ENCODE results near the gene SRCAP. TPM values are rescaled to one million over a fixed set of nuclear protein-coding genes. Genes with fewer than 3 reads are reported as not detected.
A peak's percentile ranks its signal among the peaks of the same experiment; 100 is the strongest.

Gene SRCAP
- total RNA-seq: 10 to 100 TPM; 10.7 to 39.6 (median 26.1) TPM

DNA sequence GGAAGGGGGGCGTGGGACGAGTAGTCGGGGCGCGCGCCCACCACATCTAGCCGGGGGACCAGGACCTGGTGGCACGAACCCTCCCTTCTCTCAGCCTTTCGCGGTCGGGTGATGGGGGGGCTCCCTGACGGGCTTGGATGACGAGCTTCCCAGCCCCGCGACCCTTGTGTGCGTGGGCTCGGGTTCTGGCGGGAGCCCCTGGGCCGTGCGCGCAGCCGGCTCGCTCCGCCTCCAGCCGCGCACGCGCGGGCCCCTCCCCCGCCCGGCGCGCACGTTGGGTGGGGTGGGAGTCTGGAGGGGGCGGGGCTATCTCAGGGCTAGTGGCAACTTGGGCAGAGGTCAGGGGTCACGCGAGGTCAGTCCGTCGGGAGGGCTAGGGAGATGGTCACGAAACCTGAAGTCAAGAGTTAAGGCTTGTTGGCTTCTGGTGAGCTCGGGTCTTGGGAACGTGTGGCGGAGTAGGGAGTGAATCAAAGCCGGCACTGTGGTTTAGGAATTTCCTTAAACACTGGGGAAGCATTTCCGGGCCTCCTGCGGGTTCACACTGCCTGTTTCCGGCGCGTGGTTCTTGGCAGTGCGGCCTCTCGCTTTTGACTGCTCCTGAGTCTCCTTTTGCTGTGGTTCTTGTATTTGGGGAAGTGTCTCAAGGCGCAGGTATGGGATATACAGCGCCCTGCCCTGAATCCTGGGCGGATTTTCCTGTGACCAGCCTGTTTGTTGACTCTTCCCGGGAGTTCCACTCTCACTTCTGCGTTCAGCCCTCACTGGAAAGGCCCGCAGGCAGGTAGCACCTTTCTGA lies at the start of gene SRCAP:
Gene SRCAP, plus strand, starts transcription at position 356 of the 799 bp plus-strand sequence. CDS start 1,654 bp downstream, outside the sequence.
- Histone ChIP-seq H3K36me3 (peaks cover 18 to 40% (median 30%) of the 10 kb centered on the region in 3 donors), H3K4me1 (peaks cover 4 to 40% (median 19%) of the 10 kb centered on the region in 3 donors), H3K4me3 (peak within 1 kb of the TSS; percentile 79 to 100 (median 95)), H3K27ac (peak within 1 kb of the TSS; percentile 99 to 100 (median 100)), H3K27me3 (no peaks in the 10 kb centered on the region), H3K9me3 (no peaks in the 10 kb centered on the region)
- WGBS, 2 donors: 0 to 1% methylated on average over 17 of the region's 57 CpGs
- intact Hi-C loops (cut with DNase I): no loop called here
- peak; percentile 43 for DNase-seq
- TF ChIP-seq CTCF (IDR thresholded peaks at IDR 0.05): no peak
- peak in 2 of 4 donors; percentile 51 to 57 for TF ChIP-seq POLR2A (IDR thresholded peaks at IDR 0.05)

- intact Hi-C loops (cut with DNase I): loop anchor here (10.0 kb wide), 1 partner anchor 65 kb away; the partner anchor contains the start of gene ZNF785
- peaks cover 9 to 33% (median 17%) of the 10 kb centered on the region in 3 donors for H3K4me1 ChIP-seq
- DNase-seq: no peak
Measured at GRCh38 chr16:30649725-30650368, 49.1 kb upstream of the SRCAP start.

GRCh38 chr16:30650369-30651123 lies 48.4 kb upstream of the SRCAP start, which contains the start of gene PRR14:
PRR14 (plus strand) TSS chr16:30650960; CDS start chr16:30651646, 686 bp downstream.
- Histone ChIP-seq H3K27me3 (no peaks in the 10 kb centered on the region), H3K4me1 (peaks cover 9 to 33% (median 17%) of the 10 kb centered on the region in 3 donors), H3K27ac (peak within 1 kb of the TSS; percentile 83 to 99 (median 98)), H3K4me3 (peak within 1 kb of the TSS; percentile 43 to 98 (median 88)), H3K9me3 (no peaks in the 10 kb centered on the region), H3K36me3 (peaks cover 10 to 34% (median 24%) of the 10 kb centered on the region in 3 donors)
- peak; percentile 95 for DNase-seq
- intact Hi-C loops (cut with DNase I): no loop called here
- 0% methylated on average over 7 to 15 of the region's 53 CpGs for WGBS, 2 donors
- TF ChIP-seq POLR2A (IDR thresholded peaks at IDR 0.05) (peak in 2 of 4 donors; percentile 35 to 40), CTCF (IDR thresholded peaks at IDR 0.05) (peak in 5 of 6 experiments; percentile 17 to 72 (median 55))

More at GRCh38 chr16:30649725-30650368, 49.1 kb upstream of the SRCAP start:
- Histone ChIP-seq H3K4me3 (peak overlapping the region; percentile 43 to 98 (median 88)), H3K27ac (peak overlapping the region; percentile 83 to 99 (median 98)), H3K9me3 (no peaks in the 10 kb centered on the region), H3K27me3 (no peaks in the 10 kb centered on the region), H3K36me3 (peaks cover 3 to 27% (median 19%) of the 10 kb centered on the region in 3 donors)
- TF ChIP-seq CTCF (IDR thresholded peaks at IDR 0.05) (no peak), POLR2A (IDR thresholded peaks at IDR 0.05) (no peak)
- WGBS, 2 donors: 47 to 92% methylated on average over 4 to 9 of the region's 22 CpGs

DNA sequence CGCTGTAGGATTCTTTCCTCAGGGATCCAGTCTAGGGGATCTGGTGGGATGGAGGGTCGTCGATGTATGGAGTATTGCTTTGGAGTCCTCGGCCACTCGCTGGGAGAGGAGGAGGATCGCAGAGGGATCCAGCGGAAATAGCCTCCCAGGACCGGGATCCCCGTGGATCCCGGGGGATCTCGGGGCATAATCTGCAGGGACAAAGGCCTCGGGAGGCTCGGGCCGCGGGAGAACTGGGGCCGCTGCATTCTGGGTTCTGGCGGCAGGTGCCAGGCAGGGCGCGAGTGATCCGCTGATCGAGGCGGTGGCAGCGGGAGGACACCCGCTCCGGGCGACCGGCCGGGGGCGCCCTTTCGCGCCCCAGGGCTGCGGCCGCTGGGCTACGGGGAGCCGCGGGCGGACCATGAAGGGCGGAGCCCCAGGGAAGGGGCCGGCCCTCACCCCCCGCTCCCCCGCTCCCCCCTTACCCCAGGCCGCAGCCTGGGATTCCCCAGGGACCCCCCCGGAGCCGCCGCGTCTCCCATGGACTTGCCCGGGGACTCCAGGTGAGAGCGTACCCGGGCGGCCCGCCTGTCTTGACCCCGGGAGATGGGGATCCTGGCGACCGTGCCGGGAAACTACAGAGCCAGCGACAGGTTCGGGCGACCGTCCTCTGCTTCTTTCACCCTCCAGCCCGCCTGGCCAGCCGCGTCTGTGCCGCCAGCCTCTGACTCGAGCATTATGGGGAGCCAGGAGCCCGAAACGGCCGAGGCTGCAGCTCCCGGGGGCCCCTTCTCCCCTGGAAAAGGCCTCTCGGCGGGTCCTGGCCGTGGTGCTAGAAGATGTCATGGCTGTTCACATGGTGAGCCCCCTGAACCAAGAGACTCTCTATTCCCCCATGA lies 47.6 kb upstream of the SRCAP start:
- no peak for DNase-seq
- WGBS, 2 donors: 0 to 1% methylated on average over 11 to 15 of the region's 71 CpGs
- no peaks in the 10 kb centered on the region for H3K27me3 ChIP-seq
- H3K27ac ChIP-seq: peak overlapping the region; percentile 83 to 99 (median 98)
- peaks cover 9 to 34% (median 17%) of the 10 kb centered on the region in 3 donors for H3K4me1 ChIP-seq
- intact Hi-C loops (cut with DNase I): no loop called here
- TF ChIP-seq CTCF (IDR thresholded peaks at IDR 0.05) (peak; percentile 30 to 59 (median 44)), POLR2A (IDR thresholded peaks at IDR 0.05) (no peak)
- peak overlapping the region; percentile 43 to 98 (median 88) for H3K4me3 ChIP-seq
- H3K36me3 ChIP-seq: peaks cover 16 to 42% (median 31%) of the 10 kb centered on the region in 3 donors
- no peaks in the 10 kb centered on the region for H3K9me3 ChIP-seq
